ENCODE measurements around the gene ABCA2.
A peak's percentile ranks its signal among the peaks of the same experiment; 100 is the strongest.

The ABCA2 gene, protein sequence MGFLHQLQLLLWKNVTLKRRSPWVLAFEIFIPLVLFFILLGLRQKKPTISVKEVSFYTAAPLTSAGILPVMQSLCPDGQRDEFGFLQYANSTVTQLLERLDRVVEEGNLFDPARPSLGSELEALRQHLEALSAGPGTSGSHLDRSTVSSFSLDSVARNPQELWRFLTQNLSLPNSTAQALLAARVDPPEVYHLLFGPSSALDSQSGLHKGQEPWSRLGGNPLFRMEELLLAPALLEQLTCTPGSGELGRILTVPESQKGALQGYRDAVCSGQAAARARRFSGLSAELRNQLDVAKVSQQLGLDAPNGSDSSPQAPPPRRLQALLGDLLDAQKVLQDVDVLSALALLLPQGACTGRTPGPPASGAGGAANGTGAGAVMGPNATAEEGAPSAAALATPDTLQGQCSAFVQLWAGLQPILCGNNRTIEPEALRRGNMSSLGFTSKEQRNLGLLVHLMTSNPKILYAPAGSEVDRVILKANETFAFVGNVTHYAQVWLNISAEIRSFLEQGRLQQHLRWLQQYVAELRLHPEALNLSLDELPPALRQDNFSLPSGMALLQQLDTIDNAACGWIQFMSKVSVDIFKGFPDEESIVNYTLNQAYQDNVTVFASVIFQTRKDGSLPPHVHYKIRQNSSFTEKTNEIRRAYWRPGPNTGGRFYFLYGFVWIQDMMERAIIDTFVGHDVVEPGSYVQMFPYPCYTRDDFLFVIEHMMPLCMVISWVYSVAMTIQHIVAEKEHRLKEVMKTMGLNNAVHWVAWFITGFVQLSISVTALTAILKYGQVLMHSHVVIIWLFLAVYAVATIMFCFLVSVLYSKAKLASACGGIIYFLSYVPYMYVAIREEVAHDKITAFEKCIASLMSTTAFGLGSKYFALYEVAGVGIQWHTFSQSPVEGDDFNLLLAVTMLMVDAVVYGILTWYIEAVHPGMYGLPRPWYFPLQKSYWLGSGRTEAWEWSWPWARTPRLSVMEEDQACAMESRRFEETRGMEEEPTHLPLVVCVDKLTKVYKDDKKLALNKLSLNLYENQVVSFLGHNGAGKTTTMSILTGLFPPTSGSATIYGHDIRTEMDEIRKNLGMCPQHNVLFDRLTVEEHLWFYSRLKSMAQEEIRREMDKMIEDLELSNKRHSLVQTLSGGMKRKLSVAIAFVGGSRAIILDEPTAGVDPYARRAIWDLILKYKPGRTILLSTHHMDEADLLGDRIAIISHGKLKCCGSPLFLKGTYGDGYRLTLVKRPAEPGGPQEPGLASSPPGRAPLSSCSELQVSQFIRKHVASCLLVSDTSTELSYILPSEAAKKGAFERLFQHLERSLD (N-terminal part only)

DNA sequence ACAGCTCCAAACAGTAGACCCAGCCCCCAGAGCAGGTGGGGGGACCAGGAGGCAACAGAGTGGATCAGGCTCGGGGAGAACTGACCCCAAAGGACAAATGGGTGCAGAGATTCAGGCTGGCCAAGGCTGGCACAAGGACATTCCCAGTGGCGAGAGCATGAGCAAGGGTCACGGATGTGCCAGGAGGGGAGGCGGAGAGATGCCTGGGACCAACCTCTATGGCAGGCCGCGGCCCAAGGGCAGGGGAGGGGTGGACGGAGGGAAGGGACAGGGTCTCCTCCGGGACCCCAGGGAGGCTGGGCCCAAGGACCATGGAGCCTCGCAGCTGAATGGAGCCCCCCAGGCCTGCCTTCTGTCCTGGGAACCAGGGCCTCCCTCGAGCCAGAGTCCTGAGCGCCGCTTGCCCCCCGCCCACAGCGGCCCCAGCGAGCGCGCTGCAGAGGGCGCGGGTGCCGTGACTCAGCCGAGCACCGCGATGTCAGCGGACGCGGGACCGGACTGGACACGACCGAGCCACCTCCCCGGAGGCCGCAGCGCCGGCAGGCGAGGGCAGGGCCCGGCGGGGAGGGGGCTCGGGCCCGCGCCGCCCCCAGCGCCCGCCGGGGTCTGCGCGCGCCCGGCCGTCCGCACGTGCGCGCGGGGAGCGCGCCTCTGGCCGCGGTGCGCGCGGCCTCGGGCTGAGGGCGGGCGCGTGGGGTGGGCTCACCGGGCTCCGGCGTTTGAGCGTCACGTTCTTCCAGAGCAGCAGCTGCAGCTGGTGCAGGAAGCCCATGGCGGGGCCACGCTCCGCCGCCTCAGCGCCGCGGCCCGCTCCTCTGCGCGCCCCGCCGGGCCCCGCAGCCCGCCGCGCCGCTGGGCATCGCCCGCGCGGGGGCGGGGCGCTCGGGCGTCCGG lies at the start of gene ABCA2:
ABCA2 (minus strand) TSS at position 869 of the 894 bp plus-strand sequence; CDS start at position 772, 97 bp downstream.
- FAIRE-seq (no peak), DNase-seq (ENCODE audit: low spot score) (no peak)

DNA sequence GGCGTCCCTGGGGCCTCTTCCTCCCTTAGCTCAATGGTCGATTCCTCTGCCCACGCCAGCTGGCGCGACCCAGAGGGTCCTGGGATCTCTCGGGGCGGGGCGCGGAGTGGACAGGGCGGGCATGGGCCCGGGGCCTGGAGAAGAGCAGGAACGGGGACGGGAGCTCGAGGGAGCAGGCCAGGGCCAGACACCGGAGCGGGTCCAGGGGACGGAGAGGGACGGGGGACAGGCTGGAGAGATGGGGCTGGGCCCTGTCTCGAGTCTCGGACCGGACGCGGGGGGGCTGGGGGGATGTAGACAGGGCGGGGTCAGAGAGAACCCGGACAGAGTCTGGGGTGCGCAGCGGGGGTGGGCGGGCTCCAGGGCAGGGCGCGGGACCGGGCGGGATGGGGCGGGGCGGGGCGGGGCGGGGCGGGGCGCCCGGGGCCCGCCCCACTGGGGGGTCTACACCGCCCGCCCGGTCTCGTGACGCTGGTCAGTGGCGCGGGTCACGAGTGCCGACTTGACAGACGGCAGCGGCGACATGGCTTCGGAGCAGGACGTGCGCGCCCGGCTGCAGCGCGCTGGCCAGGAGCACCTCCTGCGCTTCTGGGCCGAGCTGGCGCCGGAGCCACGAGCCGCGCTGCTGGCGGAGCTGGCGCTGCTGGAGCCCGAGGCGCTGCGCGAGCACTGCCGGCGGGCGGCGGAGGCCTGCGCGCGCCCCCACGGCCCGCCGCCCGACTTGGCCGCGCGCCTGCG lies 49.1 kb upstream of the ABCA2 start, which contains the start of gene UAP1L1:
UAP1L1 (plus strand) TSS at position 508 of the 738 bp plus-strand sequence; CDS start at position 524, 16 bp downstream.
- peak; percentile 89 for FAIRE-seq
- peak; percentile 62 for DNase-seq (ENCODE audit: low spot score)

DNA sequence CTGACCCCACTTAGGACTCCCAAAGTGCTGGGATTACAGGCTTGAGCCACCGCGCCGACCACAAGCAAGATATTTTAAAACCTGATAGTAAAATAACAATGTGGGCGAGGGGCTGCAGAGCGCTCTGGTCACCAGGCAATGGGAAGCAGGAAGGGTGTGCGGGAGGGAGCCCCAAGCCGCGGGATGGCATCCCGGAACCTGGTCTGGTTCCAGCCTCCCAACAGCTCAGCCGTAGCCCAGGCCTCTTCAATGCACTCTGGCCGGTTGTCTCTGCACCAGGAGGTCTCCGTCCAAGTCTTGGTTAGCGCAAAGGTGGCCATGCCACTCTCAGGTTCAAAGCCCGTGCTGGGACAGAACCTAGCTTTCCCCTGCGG lies 48.6 kb upstream of the ABCA2 start:
- FAIRE-seq (no peak), DNase-seq (ENCODE audit: low spot score) (no peak)

DNA sequence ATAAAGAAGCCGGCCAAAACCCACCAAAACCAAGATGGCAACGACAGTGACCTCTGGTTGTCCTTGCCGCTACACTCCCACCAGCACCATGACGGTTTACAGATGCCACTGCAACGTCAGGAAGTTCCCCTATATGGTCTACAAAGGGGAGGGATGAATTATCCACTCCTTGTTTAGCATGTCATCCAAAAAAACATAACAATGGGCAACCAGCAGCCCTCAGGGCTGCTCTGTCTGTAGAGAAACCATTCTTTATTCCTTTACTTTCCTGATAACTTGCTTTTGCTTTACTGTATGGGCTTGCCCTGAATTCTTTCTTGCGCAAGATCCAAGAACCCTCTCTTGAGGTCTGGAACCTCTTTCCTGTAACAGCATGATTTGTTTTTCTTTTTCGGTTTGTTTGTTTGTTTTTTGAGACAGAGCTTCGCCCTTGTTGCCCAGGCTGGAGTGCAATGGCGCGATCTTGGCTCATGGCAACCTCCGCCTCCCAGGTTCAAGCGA lies 47.3 kb upstream of the ABCA2 start:
- FAIRE-seq: no peak

DNA sequence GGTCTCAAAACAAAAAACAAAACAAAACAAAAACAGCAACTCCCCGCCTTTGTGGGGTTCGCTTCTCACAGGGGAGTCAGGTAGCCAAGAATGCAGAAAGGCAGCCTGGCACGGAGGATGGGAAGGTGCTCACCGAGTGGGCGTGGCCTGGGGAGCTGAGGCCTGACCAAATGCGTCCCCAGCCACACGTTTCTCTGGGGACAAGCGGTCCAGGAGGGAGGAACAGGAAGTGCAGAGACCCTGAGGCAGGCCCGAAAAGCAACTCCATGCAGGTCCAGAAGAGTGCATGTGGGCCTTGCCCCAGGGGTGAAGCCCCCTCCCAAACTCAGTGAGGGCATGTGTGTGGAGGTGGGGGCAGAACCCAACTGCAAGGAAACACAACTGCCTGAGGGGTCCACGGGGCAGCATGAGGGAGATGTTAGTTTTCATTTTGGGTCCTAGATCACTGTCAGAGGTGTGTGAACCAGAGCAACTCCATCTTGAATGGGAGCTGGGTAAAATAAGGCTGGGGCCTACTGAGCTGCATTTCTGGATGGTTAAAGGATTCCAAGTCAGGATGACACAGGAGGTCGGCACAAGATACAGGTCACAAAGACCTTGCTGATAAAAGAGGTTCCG lies 46.7 kb upstream of the ABCA2 start:
- FAIRE-seq (no peak), DNase-seq (ENCODE audit: low spot score) (no peak)

More for the DNA sequence above, 47.3 kb upstream of the ABCA2 start:
- DNase-seq (ENCODE audit: low spot score): no peak

DNA sequence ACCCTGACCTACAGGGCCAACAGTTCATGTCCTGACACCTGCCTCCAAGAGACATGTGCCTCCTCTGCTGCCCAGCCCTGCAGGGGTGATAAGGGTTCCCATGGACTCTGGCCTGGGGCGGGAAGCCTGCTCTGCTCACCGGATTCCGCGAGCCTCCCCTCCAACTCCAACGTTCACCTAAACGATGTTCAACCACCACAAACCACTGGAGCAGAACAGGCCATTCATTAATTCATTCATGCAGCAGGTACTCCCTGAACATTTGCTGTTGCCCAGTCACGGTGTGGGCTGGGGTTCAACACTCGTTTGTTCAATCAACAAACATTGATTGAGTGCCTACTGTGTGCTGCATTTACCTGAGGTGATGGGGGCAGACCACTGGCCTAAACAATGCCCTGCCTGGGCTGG lies 46.0 kb upstream of the ABCA2 start:
- no peak for DNase-seq (ENCODE audit: low spot score)
- no peak for FAIRE-seq

DNA sequence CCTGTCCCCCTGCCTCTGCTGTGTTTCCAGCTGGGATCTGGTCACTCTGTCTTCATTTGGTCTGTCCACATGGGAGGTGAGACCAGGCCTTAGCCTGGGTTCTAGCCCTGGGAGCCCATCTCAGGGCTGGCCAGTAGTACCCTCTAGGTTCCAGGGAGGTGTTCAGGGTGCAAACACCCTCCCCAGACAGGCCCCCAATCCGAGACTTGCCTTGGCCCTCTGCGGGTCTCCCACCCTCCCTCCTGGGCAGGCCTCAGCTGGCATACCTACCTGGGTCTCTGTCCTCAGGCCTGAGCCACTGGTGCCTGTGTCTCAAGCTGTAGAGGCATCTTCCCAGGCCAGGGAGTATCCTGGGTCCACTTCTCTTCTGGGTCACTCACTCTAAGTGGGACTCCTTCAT lies 43.2 kb upstream of the ABCA2 start:
- DNase-seq (ENCODE audit: low spot score) (no peak), FAIRE-seq (no peak)

DNA sequence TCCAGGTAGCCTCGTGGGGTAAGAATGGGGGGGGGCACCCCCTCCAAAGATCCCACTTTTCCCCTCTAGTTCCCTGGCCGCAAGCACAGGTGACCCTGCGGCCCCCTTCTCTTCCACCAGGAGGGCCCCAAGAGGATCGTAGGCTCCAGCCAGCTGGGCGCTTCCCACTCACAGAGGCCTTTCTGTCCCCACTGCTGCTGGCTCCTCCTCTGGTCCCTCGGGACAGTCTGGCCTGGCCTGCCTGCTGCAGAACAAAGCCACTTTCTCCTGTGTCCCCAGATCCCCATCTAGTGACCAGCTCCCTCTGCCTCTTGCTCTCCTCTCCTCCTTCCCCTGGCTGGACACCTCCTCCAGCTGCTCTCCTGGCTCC lies 42.9 kb upstream of the ABCA2 start:
- no peak for DNase-seq (ENCODE audit: low spot score)
- no peak for FAIRE-seq

DNA sequence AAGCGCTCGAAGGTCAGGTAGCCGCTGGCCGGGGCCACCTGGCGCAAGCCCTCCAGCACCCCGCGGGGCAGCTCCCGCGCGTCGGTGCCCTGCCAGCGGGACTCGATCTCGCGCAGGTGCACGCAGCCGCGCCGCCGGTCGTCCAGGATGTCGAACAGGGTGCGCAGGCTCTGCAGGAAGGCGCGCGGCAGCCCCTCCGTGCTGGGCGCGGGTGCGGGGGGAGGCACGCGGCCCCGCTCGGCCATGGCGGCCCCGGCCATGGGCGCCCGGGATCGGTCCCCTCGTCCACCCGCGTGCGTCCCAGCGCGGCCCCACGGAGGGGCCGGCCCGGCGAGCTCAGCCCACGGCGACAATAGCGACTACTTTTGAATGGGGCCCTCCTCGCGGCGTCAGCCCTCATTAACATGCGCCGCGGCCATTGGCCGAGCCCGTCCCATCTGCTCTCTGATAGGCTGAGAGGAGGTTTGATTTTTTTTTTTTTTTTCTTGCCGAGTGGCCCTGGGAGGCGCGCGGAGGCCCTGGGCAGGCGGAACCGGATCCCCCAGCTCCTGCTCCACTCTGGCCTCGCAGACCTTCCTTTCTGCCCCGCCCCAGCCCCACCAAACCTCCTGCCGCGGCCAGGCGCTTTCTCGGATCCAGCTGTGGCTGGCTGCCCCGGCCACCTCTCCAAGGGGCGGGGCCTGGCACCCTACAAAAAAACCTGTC lies 42.3 kb upstream of the ABCA2 start, which contains the start of gene SAPCD2:
SAPCD2 (minus strand) TSS at position 357 of the 705 bp plus-strand sequence; CDS start at position 260, 97 bp downstream.
- DNase-seq (ENCODE audit: low spot score) (peak; percentile 93), FAIRE-seq (peak; percentile 46)

DNA sequence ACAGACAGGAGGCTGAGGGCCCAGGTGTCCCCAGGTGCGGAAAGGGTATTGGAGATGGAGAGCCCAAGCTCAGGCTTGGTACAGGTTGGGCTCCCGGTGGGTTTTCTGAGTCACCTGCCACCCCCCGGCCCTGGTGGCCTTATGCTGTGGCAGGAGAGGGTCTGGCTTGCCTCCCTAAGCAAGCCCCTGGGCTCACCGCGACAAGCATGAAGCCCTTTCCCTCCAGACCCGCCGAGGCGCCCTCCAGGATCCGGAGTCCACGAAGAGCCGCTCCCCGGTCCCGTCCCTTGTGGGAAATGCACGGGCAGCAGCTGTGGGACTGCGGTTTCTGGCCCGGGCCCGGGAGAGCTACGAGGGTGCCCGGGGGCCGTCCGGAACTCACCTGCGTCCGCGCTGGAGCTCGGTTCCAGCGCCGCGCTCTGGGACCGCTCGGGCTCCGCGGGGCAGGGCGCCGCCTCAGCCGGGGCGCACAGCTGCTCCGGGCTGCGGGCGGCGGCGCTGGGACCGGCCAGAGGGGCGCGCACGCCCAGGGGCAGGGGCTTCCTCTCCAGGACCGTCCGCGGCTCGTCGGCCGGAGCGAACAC lies 41.6 kb upstream of the ABCA2 start:
- FAIRE-seq (no peak), DNase-seq (ENCODE audit: low spot score) (no peak)

DNA sequence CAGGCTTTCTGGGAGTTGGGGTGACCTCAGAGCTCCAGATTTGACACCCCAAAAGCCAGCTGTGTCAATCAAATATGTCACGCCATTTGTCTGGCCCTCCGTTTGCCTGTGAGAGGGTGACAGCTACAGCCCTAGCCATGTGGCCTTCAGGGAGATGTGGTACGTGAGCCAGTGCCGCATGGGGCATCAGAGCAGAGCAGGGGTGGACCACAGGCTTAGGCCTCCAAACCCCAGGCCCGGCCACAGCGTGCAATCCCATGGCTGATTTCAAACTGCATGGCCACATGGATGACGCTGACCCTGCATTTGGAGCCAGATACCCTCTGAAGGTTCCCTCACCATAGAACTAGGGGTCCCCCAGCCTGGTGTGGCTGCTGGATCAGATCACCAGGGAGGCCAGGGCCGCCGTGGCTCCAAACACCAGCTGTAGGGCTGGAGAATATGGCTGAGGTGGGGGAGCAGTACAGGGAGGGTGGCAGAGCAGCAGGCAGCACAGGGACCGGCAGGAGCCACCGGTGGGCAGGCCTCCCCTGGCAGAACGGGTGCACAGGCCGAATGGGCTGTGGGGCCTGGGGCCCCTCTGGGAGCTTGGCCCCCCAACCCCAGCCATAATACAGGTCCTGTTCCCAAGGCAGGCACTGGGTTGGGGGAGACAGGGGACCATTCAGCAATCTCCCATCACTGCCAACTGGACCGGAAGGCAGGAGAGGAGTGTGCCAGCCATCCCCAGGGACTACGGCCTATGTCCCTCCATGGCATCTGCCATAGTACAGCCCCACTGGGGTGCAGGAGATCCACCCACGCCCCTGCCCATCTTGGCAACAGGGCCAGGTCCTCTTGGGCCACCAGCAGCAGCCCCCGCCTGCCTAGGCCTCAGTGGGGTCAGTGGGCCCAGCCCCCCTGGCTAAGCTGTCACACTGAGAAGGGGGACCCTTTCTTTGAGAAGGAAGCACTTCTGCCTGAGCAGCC lies 40.8 kb upstream of the ABCA2 start:
- DNase-seq (ENCODE audit: low spot score) (no peak), FAIRE-seq (no peak)

DNA sequence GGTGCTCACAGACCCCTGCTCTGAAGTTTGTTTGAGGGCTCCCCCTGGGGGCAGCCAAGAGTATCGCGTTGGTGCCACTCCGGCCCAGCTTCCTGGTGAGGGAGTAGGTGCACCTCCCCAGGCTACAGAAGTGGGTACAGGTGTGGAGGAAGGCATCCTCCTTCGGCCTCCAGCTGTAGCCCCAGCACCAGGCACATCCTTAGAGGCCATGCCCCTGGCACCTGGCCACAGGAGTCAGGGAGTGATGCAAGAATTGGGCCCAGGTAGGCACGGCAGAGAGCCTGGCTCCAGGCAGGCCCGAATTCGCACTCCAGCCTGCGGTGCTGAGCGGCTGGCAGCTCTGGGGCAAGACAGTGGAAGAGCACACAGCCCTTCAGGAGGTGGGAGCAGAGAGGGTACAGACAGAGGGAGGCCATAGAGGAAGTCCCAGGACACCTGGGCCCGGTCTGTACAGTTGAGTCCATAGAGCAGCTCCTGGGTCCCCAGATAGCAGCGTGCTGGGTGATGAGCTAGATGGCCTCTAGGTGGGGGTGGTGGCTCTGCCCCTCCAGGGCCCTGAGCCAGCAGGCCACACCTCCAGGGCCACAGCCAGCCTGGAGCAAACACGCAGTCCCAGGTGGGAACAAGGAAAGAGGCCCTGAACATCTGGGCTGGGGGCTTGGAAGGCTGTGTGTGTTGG lies 40.0 kb upstream of the ABCA2 start:
- DNase-seq (ENCODE audit: low spot score) (peak; percentile 79), FAIRE-seq (no peak)

DNA sequence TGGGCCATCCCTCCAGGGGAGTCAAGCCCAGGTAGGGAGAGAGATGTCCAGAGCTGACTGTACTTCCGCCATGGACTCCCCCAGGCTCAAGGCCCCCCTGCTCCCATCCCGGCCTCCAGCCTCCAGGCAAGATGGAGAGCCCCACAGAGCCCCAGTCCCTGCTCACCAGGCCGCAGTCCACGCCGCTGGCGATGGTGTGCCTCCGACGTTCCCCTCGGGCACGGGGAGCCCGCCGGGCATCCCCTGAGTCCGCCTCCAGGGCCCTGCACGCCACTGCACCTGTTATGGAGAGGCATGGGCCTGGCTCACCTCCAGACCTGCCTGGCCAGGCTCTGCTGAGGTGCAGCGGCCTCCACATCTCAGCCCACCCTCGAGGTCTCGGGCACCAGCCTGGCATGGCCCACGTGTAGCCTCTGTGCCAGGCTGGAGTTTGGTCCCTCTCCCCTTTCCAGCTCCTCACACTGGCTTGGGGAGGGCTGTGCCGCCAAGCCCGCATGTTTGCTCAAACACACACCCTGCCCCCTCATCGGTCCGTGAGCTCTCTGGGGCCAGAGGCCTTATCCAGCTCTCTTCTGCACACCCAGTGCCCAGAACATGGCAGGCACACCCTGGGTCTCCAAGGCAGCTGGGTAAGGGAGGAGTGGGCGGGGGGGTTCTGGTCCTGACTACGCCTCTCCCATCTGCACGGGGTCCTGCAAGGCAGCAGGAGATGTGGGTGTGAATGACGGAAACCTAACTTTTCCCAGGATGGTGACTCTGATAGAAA lies 38.2 kb upstream of the ABCA2 start:
- FAIRE-seq (no peak), DNase-seq (ENCODE audit: low spot score) (no peak)

DNA sequence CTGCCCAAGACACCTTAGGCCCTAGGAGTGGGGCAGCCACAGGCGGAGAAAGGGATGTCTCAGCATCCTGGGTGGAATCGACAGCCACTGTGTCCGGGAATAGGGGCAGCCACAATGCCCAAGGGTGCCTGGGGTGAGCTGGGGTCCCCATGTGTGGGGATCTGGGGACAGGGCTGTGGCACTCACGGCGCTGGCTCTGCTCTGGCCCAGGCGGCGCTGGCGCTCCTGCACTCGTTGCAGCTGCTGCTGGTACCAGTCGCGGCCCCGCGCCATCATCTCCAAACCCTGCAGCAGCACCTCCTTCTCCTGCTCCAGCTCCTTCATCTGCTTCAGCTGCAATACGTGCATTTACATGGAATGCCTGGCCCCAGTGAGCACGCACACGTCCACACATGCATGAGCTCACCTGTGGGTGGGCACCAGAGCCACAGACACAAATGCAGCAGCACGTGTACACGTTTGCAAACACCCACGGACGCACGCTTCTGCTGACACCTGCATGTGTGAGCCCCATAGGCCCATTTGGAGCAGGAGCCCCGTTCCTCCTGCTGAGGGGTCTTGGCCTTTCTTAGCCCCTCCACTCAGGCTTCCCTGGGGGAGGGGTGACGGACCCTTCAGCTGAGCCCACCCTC lies 37.4 kb upstream of the ABCA2 start:
- DNase-seq (ENCODE audit: low spot score) (no peak), FAIRE-seq (no peak)

DNA sequence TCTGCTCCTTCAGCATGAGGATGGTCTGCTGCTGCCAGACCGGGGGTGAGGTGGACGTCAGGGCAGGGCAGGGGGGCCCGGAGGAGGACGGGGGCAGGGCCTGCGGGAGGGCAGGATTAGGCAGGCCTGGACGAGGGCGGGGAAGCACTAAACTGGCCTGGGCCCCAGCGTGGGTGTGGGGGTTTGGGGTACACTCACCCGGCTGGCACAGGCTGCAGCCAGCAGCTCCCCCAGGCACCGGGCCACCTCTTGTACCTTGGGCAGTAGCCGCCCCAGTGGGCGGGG lies 36.8 kb upstream of the ABCA2 start:
- FAIRE-seq (no peak), DNase-seq (ENCODE audit: low spot score) (no peak)

Data from urothelium cell line (cell line).